HL-60 (cell line): ENCODE measurements around the gene AQP12B.

Experiments
- DNase-seq, 2 experiments: peaks; one replicate each; pipeline ENCODE4 v3.0.0-alpha.2; 2010 to 2020; ENCODE audit warnings: low read depth in 1 of 2, low spot score in 1 of 2
- H3K27ac ChIP-seq: fragments of 250-450 bp; sonication (Bioruptor Pico); replicated peaks from 2 replicates; pipeline ENCODE4 v1.5.1; 2020; ENCODE audit warnings: mild to moderate bottlenecking, moderate library complexity
- H3K27me3 ChIP-seq: fragments of 250-450 bp; sonication (Bioruptor Pico); 2 replicates; pipeline ENCODE4 v1.5.1; 2021; ENCODE audit warnings: mild to moderate bottlenecking, moderate library complexity; ENCODE audit not compliant: insufficient read depth, poor library complexity, severe bottlenecking
- H3K4me3 ChIP-seq: replicated peaks from 2 replicates; pipeline ENCODE4 v1.5.1; 2011; ENCODE audit warnings: mild to moderate bottlenecking, control low read depth, low read length; ENCODE audit not compliant: insufficient read depth
- CTCF ChIP-seq: IDR thresholded peaks from one replicate; pipeline ENCODE4 v1.5.1; 2011; ENCODE audit warnings: low read length, control low read depth, inconsistent platforms; ENCODE audit not compliant: insufficient read depth
- GABPA ChIP-seq: IDR thresholded peaks from 2 replicates; pipeline ENCODE4 v1.6.1; 2012; ENCODE audit warnings: low read depth
- POLR2AphosphoS5 ChIP-seq: IDR thresholded peaks from 2 replicates; pipeline ENCODE4 v1.6.1; 2012; ENCODE audit warnings: low read depth
- REST ChIP-seq: IDR thresholded peaks from 2 replicates; pipeline ENCODE4 v1.6.1; 2012; ENCODE audit warnings: low read depth; ENCODE audit not compliant: insufficient replicate concordance
- SPI1 ChIP-seq: IDR thresholded peaks from 2 replicates; pipeline ENCODE4 v1.6.1; 2012; ENCODE audit warnings: low read depth, mild to moderate bottlenecking, borderline replicate concordance

AQP12B gene

GRCh38 chr2:240728827-240729226 is 46.1 kb upstream of the AQP12B start:
- Histone ChIP-seq H3K4me3 (no peak overlapping the region), H3K27me3 (peaks cover 2% of the 10 kb centered on the region), H3K27ac (no peak overlapping the region)
- TF ChIP-seq REST (no peak), SPI1 (no peak), CTCF (no peak), GABPA (no peak), POLR2AphosphoS5 (no peak)
- DNase-seq: no peak

- no peak overlapping the region for H3K4me3 ChIP-seq
- peaks cover 2% of the 10 kb centered on the region for H3K27me3 ChIP-seq
- TF ChIP-seq REST: no peak
- no peak for TF ChIP-seq GABPA
- TF ChIP-seq CTCF: no peak
- TF ChIP-seq POLR2AphosphoS5: no peak
- DNase-seq: no peak
- H3K27ac ChIP-seq: no peak overlapping the region
Observed at GRCh38 chr2:240728361-240728760, 45.7 kb upstream of the AQP12B start.

- Histone ChIP-seq H3K27ac (no peak overlapping the region), H3K4me3 (no peak overlapping the region), H3K27me3 (peaks cover 2% of the 10 kb centered on the region)
- TF ChIP-seq GABPA: no peak
- TF ChIP-seq POLR2AphosphoS5: no peak
- no peak for TF ChIP-seq SPI1
- TF ChIP-seq REST: no peak
- no peak for TF ChIP-seq CTCF
- DNase-seq: no peak
Observed at GRCh38 chr2:240727913-240728312, 45.2 kb upstream of the AQP12B start.
